GM18508 (cell line): ENCODE data around the gene PLPP4.

Experiments used
- ATAC-seq: cut with Tn5 transposase; IDR thresholded peaks from one replicate; pipeline ENCODE4 v1.9.1; 2021; ENCODE audit warnings: moderate number of reproducible peaks; ENCODE audit not compliant: insufficient read depth, unreplicated experiment

The PLPP4 gene

DNA sequence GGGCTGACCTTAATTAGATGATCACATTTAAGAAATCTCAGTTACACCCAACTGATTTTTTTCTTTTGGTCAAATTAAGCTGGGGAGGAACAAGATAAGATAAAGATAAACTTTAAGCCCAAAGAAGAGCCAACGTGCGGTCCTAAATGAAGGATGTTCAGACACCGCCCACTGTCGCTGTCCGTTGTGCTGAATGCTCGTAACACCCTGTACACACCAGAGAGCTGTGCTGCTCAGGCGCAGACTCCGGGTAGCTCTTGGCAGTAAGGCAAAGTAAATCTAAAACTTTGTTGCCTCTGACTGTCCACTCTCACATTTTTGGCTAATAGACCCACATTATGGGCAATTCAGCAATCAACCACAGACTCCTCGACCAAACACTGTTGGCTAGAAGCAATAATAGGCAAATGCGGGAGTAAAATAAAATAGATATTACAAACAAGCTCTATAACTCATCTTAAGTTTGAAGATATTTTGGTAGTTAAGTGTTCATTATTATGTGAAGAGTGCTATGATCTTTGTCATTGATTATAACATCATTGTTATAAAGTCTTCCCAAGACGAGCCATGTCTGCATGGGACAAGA lies 57.1 kb downstream of the PLPP4 start:
- no peak for ATAC-seq

GRCh38 chr10:120514959-120515358 lies 57.9 kb downstream of the PLPP4 start:
- ATAC-seq = no peak

DNA sequence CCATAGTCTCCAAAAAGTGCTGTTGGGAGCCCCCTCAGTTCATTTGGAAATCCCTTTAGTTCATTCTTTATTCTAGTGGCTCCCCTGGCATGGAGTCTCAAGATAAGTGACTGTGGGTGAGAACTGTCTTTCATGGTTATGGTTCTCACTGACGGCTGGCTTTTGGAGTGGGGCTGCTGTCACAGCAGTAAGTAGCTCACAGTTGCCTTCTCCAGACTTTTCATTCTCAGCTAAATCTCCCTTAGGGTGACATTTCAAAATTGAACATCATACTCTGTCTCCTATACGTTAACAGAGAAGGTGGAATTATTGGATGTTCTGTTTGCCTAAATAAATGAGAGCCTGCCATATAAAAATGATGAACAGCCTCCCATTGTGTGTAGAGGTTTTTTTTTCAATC lies 58.7 kb downstream of the PLPP4 start:
- no peak for ATAC-seq

- ATAC-seq = no peak
Observed at GRCh38 chr10:120516426-120516825, 59.4 kb downstream of the PLPP4 start.

- no peak for ATAC-seq
Observed at GRCh38 chr10:120517196-120517595, 60.2 kb downstream of the PLPP4 start.

- ATAC-seq = no peak
Observed at GRCh38 chr10:120517881-120518484, 61.0 kb downstream of the PLPP4 start.

- no peak for ATAC-seq
Observed at GRCh38 chr10:120521880-120522279, 64.9 kb downstream of the PLPP4 start.

DNA sequence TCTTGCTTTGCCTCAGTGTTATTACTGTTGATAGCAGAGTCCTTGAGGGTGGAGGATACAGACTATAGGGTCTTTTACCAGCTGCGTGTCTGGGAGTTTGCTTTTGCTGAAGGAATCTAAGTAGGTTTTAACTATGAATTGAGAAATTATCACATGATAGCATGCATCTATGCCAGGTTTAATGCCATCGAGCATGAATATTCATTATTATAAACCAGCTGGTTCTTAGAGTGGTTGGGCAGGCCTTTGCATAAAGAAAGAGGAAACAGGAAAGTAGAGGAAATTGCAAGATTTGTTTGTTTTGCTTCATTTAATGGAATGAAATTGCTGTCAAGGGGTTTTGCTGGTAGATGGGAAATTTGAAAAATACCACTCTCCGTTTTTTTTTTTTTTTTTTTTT lies 70.7 kb downstream of the PLPP4 start:
- no peak for ATAC-seq

- no peak for ATAC-seq
Observed at GRCh38 chr10:120530699-120531098, 73.7 kb downstream of the PLPP4 start.

DNA sequence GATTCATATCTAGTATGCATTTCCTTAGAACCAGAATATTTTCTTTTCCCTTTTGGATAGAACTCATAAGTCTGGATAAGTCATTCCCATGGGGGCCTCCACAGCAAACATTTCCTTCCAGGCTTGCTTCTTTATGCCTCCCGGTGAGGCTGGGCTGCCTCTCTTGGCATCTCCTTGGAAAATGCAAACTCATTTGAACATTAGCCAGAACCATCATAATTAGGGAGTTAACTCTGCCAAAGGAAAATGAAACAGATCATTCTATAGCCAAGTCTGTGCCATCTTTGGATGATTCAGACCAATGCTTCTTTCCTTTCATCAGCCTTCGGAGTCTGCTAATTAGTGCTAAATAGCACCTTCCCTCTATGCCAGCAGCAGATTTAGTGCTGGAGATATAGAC lies 81.1 kb downstream of the PLPP4 start:
- ATAC-seq = no peak

DNA sequence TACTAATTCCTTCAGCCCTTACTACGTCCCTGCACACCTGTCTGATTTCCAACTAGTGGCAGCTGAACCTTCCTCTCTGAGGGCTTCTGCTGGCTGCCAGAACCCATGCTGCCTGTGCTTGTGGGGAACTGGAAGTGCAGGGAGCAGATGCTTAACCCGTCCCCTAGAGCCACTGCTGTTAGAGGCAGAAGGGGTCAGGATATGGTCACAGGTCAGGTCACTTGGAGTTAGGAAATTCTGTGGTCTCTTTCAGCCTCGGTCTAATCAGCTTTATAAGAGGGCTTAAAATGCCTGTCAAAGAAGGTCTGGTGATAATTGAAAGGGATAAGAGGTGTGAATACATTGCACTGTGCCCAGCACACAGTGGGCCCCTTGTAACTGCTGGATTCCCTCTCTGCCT lies 82.0 kb downstream of the PLPP4 start:
- ATAC-seq = no peak

- ATAC-seq = no peak
Observed at GRCh38 chr10:120540486-120540885, 83.5 kb downstream of the PLPP4 start.

GRCh38 chr10:120541984-120542383 lies 85.0 kb downstream of the PLPP4 start:
- ATAC-seq = no peak

DNA sequence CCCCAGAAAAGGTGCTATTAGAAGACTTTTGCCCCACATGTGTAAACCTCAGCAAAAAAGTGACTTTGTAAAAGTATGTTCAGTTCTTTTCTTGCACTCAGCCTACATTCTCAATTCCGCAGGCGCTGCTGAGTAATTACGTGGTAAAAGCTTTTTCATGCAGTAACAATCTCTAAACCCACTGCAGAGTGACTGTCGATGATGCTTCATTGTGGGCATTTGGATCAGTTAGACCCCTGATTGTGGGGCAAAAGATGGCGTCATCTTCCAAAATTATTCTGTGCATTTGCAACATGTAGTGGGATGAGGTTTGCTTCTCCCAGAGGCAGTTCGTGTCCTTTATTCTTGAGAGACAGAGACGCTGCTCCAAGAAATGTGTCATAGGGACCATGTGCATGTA lies 85.6 kb downstream of the PLPP4 start:
- no peak for ATAC-seq

DNA sequence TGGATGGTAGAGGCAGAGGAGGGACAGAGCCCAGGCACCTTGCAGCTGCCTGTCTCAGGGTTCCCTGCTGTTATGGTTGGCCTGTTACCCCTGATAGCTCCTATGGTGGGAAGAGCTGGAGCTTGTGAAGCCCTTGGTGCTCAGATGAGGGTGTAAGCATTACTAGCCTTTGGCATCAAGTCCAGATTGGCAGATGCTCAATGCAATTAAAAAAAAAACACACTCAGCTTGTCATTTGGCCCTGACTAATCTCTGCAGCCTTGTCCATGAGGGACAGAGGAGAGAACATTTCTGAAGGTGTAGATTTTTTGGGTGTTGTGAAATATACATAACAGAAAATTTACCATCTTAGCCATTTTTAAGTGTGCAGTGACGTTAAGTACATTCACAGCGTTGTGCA lies 86.3 kb downstream of the PLPP4 start:
- no peak for ATAC-seq

DNA sequence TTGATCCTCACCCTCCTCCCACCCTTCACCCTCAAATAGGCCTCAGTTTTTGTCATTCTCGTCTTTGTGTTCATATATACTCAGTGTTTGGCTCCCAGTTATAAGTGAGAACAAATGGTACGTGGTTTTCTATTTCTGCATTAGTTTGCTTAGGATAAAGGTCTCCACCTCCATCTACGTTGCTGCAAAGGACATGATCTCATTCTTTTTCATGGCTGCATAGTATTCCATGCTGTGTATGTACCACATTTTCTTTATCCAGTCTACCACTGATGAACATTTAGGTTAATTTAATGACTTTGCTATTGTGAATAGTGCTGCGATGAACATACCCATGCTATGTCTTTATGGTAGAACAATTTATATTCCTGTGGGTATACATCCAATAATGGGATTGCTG lies 91.2 kb downstream of the PLPP4 start:
- no peak for ATAC-seq

- ATAC-seq = no peak
Observed at GRCh38 chr10:120552262-120552661, 95.2 kb downstream of the PLPP4 start.

DNA sequence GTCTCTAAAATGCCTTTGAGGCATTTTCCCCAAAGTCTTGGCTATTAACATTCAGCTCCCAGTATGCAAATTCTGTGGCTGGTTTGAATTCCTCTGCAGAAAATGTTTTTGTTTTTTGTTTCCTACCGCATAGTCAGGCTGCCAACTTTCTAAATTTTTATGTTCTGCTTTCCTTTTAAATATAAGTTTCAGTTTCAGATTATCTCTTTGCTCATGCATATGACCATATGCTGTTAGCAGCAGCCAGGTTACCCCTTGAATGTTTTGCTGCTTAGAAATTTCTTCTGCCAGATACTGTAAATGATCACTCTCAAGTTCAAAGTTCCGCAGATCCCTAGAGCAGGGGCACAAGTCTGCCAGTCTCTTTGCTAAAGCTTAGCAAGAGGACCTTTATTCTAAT lies 96.9 kb downstream of the PLPP4 start:
- ATAC-seq = no peak

DNA sequence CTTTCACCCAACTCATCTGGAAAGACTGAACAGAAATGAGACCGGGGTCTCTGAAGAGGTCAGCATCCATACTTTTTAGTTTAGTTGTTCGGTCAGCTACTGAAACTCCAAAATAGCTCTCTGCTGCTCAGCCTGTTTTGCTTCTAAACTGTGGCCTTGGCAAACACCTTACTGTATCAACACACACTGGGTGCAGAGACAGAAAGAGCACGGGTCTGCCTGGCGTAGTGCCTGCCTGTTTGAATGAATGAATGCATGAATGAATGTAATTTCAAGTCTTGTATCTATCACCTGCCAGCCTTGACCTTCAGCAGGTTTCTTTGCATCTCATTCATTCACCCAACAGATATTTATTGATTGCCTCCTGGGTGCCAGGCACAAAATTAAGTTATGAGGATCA lies 98.4 kb downstream of the PLPP4 start:
- no peak for ATAC-seq

DNA sequence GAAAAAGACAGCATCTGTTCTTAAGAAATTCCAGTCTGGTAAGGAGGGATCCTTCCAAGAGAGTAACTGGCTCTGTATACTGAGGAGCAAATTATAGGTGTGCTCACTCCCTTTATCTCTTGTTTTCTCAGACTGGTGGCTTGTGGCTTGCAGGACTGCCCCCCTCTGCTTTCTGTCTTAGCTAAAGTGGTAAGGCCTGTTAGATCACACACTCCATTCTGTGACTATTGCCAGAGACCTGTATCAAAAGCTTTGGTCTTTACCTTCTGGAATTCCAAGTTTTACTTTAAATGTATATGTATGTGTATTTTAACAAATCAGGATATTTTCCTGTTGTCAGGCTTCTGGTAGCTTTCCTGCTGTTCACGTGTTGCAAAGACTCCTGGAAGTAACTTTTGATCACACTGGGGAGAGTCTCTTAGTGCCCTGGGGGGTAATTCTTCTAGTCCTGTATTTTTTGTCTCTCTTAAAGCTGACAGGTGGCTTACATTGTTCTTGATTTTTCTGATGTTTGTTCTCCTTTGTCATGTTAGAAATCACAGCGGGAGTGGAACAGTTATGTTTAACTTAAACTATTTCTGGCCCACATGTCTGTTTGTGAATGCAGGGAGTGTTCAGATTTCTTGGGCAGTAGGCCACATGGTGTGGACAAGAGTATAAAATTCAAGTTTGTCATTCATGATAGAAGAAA lies 99.0 kb downstream of the PLPP4 start:
- ATAC-seq = no peak

DNA sequence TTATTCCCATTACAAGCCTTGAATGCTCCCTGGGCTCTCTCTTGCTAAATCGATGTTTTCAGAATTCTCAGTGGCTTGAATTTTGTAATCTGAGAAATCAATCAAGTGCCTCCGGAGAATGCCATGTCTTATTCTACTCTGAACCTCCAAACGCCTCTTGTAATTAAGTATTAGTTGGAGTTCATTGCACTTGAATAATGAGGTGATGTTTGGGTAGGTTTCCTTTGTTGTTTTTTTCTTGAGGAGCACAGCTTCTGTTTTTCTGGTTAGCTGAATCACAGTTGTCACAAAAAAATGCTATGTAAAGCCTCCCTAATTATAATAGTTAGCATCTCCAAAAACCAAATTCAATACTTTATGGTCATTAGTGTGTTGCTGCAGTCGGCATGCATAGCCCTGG lies 100.3 kb downstream of the PLPP4 start:
- ATAC-seq = no peak

DNA sequence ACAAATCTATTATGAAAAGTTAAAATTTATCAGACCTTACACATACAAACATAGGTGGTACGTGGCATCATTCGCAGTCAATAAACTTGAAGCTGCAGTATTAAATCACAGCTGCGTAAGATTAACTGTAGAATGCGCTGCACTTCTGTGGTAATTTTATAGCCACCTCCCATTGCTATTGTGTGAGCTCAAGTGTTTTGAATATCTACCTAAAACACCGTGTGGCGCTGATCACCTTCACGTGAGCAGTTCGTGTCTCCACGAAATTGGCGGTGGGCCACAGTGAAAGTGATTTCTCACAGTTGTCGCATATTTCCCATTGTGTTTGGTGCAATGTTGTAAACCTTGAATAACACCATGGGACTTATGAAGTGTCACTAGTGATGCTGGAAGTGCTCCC lies 102.8 kb downstream of the PLPP4 start:
- ATAC-seq = no peak
